Gastroesophageal sphincter (tissue), 4 donors: ENCODE results near the gene ANKRD9. TPM values are rescaled to one million over a fixed set of nuclear protein-coding genes. Genes with fewer than 3 reads are reported as not detected.

Experiments used
- ATAC-seq: fragments of 150-250 bp; one replicate; pipeline ENCODE4 v1.9.1; 2016; ENCODE audit warnings: mild to moderate bottlenecking, moderate library complexity
- H3K27ac ChIP-seq, 4 donors: fragments of 200-600 bp; sonication (generic) in 3 of 4; 1 replicate in 3 of 4; 2 replicates in 1 of 4; pipeline ENCODE4 v1.5.1; 2016 to 2019
- H3K27me3 ChIP-seq: fragments of 200-600 bp; sonication (generic); one replicate; pipeline ENCODE4 v1.5.1; 2019
- H3K36me3 ChIP-seq, 2 donors: fragments of 200-600 bp; sonication (generic); one replicate each; pipeline ENCODE4 v1.5.1; 2019; ENCODE audit warnings: control low read depth in 1 of 2
- H3K4me1 ChIP-seq, 3 donors: fragments of 200-600 bp; sonication (generic); 1 replicate in 2 of 3; 2 replicates in 1 of 3; pipeline ENCODE4 v1.5.1; 2016 to 2019; ENCODE audit warnings: control low read depth in 2 of 3
- H3K4me3 ChIP-seq, 2 donors: fragments of 200-600 bp; sonication (generic); one replicate each; pipeline ENCODE4 v1.5.1; 2019; ENCODE audit warnings: mild to moderate bottlenecking in 1 of 2, moderate library complexity in 1 of 2
- H3K9me3 ChIP-seq, 3 donors: fragments of 200-600 bp; sonication (generic); one replicate each; pipeline ENCODE4 v1.5.1; 2017 to 2019; ENCODE audit warnings: control low read depth in 2 of 3
- CTCF ChIP-seq, 4 experiments: fragments of 200-600 bp in 2 of 4; fragments of 450-650 bp in 2 of 4; sonication (generic) in 1 of 4; IDR thresholded peaks; one replicate each; pipeline ENCODE4 v1.5.1; 2017 to 2019; ENCODE audit warnings: antibody characterized with exemption in 4 of 4, mild to moderate bottlenecking in 2 of 4, moderate library complexity in 2 of 4
- EP300 ChIP-seq: sonication (generic); formaldehyde crosslinking; IDR thresholded peaks from one replicate; pipeline ENCODE4 v1.6.1; 2017; ENCODE audit warnings: antibody characterized with exemption, mild to moderate bottlenecking
- POLR2A ChIP-seq, 2 donors: fragments of 450-650 bp; IDR thresholded peaks; one replicate each; pipeline ENCODE4 v1.6.1; 2017; ENCODE audit warnings: antibody characterized with exemption in 2 of 2, mild to moderate bottlenecking in 2 of 2, moderate library complexity in 1 of 2
- POLR2AphosphoS5 ChIP-seq: sonication (generic); formaldehyde crosslinking; IDR thresholded peaks from one replicate; pipeline ENCODE4 v1.6.1; 2017; ENCODE audit warnings: antibody characterized with exemption
- WGBS, 2 donors: methylation state at CpG; one replicate each; pipeline ENCODE4 v1.1.5; 2018; ENCODE audit warnings: low coverage in 1 of 2; 5-methylcytosine and 5-hydroxymethylcytosine counted together
- total RNA-seq, 4 donors: library from RNA; depleted of rRNA; stranded (reverse); fragments of >200 nt; gene quantifications; one replicate each; pipeline ENCODE4 v1.1.0, GENCODE V29; 2016

The ANKRD9 gene
- total RNA-seq, 4 donors from 2014 or later = 19.4 to 44.2 (median 31.3) TPM

DNA sequence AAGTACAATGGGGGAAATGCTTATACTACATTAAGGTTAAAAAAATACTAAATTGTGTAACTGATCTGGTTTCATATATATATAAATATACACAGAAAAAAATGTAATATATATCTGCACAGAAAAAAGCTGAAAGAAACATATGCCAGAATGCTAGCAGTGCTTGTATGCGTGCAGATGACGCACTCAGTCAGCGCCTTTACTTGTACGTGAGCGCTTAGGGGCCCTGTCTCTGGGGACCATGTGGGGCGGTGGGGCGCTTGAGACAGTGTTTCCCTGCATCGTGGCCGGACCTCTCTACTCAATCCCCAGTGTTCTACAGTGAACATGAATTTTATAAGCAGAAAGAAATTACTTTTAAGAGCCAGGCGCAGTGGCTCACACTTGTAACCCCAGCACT lies 7.0 kb downstream of the ANKRD9 start:
- Histone ChIP-seq H3K27ac (no peak overlapping the region), H3K4me3 (no peak overlapping the region), H3K4me1 (peaks cover 0 to 21% (median 9%) of the 10 kb centered on the region in 3 donors), H3K36me3 (peaks cover 0 to 55% of the 10 kb centered on the region in 2 donors), H3K9me3 (no peaks in the 10 kb centered on the region), H3K27me3 (no peaks in the 10 kb centered on the region)
- no peak for ATAC-seq
- TF ChIP-seq POLR2A (IDR thresholded peaks at IDR 0.05) = no peak
- TF ChIP-seq POLR2AphosphoS5 = no peak
- no peak for TF ChIP-seq EP300
- TF ChIP-seq CTCF (IDR thresholded peaks at IDR 0.05) = no peak
- 86 to 93% methylated on average over 6 to 7 of the region's 10 CpGs for WGBS, 2 donors

DNA sequence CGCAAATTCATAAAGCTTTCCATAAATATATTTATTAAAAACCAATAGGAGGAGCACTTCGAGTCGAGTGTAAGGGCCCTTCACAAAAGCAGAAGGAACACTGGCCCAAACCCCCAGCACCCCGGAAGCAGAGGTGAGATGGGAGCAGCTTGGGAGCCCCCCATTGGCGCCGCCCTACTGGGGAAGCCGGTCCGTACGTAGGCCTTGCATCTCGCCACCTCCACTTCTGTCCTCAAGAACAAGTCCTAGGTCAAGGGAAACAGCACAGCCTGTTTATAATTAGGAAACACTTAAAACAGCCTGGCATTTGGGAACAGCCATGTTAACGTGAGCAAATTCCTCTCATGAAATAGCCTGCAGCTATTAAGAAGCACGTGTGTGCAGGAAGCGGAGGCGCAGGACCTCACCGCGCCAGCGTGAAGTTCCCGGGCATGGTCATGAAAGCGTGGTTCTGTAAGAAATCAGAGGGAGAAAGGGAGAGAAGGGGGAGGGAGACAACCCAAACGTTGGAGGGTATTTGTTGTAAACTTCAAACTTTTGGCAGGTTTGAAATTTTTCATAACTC lies 7.7 kb downstream of the ANKRD9 start:
- WGBS, 2 donors = 83 to 89% methylated on average over 11 to 20 of the region's 20 CpGs
- ATAC-seq = no peak
- no peaks in the 10 kb centered on the region for H3K27me3 ChIP-seq
- H3K9me3 ChIP-seq = no peaks in the 10 kb centered on the region
- H3K36me3 ChIP-seq = peaks cover 0 to 55% of the 10 kb centered on the region in 2 donors
- no peak overlapping the region for H3K4me3 ChIP-seq
- peak overlapping the region in 1 of 4 donors; percentile 82 for H3K27ac ChIP-seq
- peaks cover 0 to 21% (median 9%) of the 10 kb centered on the region in 3 donors for H3K4me1 ChIP-seq
- TF ChIP-seq POLR2A (IDR thresholded peaks at IDR 0.05) = no peak
- no peak for TF ChIP-seq EP300
- TF ChIP-seq CTCF (IDR thresholded peaks at IDR 0.05) = no peak
- no peak for TF ChIP-seq POLR2AphosphoS5

GRCh38 chr14:102500713-102501112 lies 8.9 kb downstream of the ANKRD9 start:
- Histone ChIP-seq H3K27ac (peak overlapping the region; percentile 47 to 82 (median 76)), H3K4me1 (peaks cover 0 to 21% (median 9%) of the 10 kb centered on the region in 3 donors), H3K9me3 (no peaks in the 10 kb centered on the region), H3K36me3 (peaks cover 0 to 56% of the 10 kb centered on the region in 2 donors), H3K4me3 (no peak overlapping the region), H3K27me3 (no peaks in the 10 kb centered on the region)
- ATAC-seq = no peak
- WGBS, 2 donors = 71% methylated on average over 1 of the region's 3 CpGs; no CpG with 5 or more reads in 1 of the 2 donors
- TF ChIP-seq CTCF (IDR thresholded peaks at IDR 0.05) = no peak
- TF ChIP-seq POLR2A (IDR thresholded peaks at IDR 0.05) = no peak
- TF ChIP-seq POLR2AphosphoS5 = no peak
- no peak for TF ChIP-seq EP300

DNA sequence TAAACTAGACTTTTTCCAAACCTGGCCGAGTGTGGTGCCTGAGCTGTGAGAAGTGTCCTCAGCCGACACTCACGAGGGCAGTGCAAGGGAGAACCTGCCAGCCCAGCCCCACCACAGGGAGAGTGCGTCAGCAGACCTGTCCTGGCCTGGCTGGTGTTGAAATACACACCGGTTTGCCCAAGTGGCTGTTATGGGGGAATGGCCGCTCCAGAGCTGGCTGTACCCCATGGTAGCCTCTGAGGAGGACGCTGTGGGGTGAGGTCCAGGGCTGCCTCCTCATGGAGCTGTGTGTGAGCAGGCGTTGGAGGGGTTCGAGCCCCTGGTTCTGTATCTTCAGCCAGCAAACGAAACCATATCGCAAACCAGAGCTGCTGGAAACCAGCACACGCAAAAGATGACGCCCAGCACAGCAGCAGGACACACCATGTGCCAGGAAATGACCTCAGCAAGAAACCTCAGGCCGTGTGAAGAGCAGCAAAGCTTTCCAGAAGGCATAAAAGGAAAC lies 9.4 kb downstream of the ANKRD9 start:
- TF ChIP-seq EP300 = no peak
- TF ChIP-seq CTCF (IDR thresholded peaks at IDR 0.05) = no peak
- TF ChIP-seq POLR2AphosphoS5 = peak; percentile 20
- TF ChIP-seq POLR2A (IDR thresholded peaks at IDR 0.05) = no peak
- H3K9me3 ChIP-seq = no peaks in the 10 kb centered on the region
- no peaks in the 10 kb centered on the region for H3K27me3 ChIP-seq
- 19 to 50% methylated on average over 3 to 7 of the region's 14 CpGs for WGBS, 2 donors
- peak; percentile 84 for ATAC-seq
- no peak overlapping the region for H3K4me3 ChIP-seq
- peaks cover 0 to 61% of the 10 kb centered on the region in 2 donors for H3K36me3 ChIP-seq
- peak overlapping the region in 3 of 4 donors; percentile 76 to 82 (median 77) for H3K27ac ChIP-seq
- H3K4me1 ChIP-seq = peaks cover 0 to 21% (median 9%) of the 10 kb centered on the region in 3 donors
